HG03025 (cell line): ENCODE data around the gene SLC9A7.

Experiments used
- ATAC-seq: cut with Tn5 transposase; IDR thresholded peaks from one replicate; pipeline ENCODE4 v1.9.1; 2021; ENCODE audit warnings: mild to moderate bottlenecking, moderate library complexity; ENCODE audit not compliant: unreplicated experiment, low FRiP score

SLC9A7 gene

GRCh38 chrX:46707274-46707965, 51.5 kb downstream of the SLC9A7 start:
- ATAC-seq = no peak

GRCh38 chrX:46704767-46705386, 54.0 kb downstream of the SLC9A7 start:
- ATAC-seq = peak; percentile 96

DNA sequence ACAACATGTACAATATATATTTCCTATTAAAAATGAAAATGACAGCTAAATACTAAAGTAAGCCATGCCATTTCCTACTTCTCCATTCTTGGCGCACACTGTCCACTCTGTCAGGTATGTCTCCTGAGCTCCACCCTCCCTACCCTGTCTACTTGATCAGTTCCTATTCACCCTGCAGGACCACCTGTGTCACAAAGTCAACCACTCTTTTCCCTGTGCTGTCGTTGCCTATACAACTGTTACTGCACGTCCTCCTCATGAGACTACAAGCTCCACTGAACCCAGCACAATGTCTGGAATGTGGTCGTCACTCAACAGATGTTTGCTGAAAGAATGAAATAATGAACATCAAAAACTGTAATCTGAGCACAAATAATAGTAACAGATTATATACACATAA, 54.9 kb downstream of the SLC9A7 start:
- no peak for ATAC-seq

- ATAC-seq = no peak
Observed at GRCh38 chrX:46698691-46699090, 60.2 kb downstream of the SLC9A7 start.

DNA sequence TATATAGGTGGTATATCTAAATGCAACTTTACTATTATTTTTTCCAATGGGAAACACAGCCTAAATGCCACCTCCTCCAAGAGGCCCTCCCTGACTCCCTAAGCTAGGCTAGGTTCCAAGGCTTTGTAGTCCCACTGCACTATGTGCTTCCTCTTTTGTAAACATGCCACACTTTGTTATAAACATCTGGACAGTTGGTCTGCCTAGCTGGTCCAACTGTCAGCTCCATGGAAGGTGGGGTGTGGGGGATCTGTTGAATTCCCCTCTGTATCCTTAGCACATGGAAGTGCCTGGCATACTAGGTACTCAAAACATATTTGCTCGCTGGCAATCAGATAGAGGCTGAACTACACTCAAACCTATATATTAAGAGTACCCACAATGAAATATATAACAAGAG, 63.4 kb downstream of the SLC9A7 start:
- ATAC-seq = no peak

DNA sequence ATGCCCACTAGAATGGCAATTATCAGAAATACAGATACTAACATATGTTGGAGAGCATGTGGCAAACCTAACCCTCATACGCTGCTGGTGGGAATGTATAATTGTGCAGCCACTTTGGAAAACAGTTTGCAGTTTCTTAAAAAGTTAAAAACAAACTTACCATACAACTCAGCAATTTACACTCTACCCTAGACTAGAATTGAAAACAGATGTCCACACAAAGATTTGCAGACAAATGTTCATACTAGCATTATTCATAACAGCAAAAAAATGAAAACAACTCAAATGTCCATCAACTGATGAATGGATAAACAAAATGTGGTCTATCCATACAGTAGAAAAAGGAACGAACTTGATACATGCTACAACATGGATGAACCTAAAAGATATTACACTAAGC, 64.4 kb downstream of the SLC9A7 start:
- no peak for ATAC-seq

DNA sequence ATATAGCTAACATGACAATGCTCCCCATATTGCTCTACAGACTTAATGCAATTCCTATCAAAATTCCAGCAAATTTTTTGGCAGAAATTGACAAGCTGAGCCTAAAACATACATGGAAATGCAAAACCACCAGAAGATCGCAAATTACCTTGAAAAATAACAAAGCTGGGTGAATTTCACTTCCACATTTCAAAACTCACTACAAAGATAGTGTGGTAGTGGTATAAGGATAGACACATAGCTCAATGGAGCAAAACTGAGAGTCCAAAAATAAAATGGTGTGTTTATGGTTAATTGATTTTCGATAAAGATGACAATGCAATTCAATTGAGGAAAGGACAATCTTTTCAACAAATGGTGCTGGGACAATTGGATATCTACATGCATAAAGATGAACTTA, 65.8 kb downstream of the SLC9A7 start:
- no peak for ATAC-seq

DNA sequence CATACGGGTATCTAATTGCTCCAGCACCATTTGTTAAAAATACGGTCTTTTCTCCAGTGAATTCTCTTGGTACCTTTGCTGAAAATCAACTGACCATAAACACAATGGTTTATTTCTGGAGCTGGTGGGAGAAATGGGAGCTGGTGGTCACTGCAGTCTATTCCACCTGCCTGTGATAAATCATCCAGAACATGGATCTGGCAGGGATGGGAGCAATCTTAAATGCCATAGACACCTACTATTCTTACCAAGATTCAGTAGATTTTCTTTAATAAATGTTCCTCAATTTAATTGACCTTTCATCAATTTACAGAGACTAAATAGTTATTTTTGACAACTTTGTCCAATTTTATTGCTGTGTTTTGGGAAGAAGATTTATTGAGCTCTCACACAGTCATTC, 68.1 kb downstream of the SLC9A7 start:
- ATAC-seq = no peak

GRCh38 chrX:46687619-46688018, 71.3 kb downstream of the SLC9A7 start:
- ATAC-seq = no peak

DNA sequence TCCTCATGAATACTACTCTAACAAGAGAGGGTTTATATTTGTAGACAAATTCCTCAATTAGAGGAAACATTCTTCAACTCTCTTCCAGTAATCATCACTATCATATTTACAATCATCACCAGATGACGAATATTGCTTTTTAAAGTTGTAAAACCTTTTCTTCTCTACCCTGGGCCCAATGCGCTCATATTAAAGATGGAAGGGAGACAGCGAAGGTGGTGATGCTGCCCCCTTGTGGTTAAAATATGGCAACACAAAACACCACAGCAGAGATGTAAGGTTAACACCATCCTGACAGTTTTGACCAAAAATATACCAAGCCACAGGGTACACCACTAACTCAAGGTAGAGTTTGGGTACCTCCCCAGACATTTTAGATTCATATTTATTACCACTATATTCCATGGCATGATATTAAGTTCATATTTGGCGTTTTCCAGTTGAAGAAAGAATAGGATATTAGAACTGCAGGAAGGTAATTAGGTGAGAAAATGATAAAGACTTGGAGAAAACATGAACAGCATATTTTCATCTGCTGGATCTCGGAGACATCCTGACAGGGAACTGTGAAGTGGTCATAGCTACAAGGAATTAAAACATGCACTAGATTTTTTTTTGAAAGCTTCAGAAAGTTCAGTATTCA, 72.8 kb downstream of the SLC9A7 start:
- no peak for ATAC-seq

DNA sequence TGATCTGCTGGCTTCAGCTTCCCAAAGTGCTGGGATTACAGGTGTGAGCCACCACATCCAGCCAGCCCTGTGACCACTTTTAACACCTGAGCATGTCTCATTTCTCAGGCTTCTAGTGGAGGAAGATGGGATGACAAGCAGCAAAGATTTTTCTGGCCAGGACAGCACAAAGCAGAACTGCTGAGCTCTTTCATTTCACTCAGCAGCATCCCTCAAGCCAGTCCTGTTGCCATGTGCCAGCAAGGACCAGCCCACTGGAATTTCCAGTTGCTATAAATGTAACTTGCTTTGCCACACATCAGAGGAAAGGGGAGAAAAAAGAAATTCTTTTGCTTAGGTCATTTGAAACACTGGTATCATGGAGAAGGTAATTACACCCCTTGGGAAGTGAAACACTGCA, 75.9 kb downstream of the SLC9A7 start:
- no peak for ATAC-seq

DNA sequence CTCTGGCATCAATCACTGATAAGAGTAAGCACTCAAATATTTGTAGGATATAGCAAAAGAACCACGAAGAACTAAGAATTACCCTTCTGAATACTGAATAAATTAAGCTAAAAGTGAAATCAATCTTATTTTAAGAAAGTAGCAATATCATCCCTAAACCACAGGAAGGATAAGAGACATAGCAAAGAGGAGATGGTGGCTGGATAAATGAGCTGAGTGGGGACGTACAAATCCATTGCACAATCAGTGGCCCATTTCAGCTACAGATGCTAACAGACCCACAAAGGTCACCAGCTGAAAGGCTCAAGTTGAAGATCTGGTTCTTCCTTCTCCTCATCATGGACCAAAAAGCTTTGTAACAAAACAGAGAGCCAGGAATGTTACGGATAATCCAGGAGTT, 77.1 kb downstream of the SLC9A7 start:
- no peak for ATAC-seq

- no peak for ATAC-seq
Observed at GRCh38 chrX:46678232-46678631, 80.7 kb downstream of the SLC9A7 start.

DNA sequence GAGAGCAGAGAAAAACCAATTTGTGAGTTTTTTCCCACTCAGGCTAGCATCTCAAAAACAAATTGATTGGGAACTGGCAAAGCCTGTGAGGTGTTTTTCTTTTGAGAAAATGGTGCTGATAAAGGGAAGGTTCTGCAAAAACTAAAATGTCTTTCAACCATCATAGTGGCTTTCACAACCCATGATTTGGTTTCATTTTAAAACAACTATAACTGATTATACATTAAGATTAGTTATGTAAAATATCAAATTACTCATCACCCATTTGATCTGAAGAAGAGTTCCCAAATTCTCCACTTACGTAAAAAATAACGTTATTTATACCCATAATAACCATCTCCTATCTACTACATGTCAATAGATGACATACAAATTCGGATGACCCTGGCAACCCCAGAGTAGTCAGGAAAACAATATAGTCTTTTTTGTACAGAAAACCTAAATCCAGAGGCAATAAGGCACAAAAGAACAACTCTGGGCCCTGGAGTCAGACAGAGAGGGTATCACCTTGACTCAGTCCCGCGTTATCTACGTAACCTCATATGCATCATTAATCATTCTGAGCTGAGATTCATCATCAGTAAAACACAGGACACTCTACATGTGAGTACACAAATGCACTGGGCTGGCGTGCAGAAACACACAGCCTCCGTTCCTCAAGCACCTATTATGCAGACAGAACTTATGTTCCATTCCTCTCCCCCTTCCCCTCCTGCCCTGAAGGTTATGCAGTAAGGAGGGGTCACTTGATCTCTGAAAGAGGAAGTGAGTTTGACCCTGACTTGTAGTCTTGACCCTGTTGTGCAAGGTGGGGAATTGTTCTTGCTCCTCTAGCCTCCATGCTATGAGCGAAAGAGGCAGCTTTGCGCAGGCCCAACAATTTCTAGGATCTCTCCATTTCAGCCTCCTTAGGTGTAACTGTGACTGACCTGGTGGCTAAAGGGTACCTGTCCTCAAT, 82.2 kb downstream of the SLC9A7 start:
- ATAC-seq = no peak

- ATAC-seq = no peak
Observed at GRCh38 chrX:46673620-46674359, 85.1 kb downstream of the SLC9A7 start.

- no peak for ATAC-seq
Observed at GRCh38 chrX:46670316-46670715, 88.6 kb downstream of the SLC9A7 start.

DNA sequence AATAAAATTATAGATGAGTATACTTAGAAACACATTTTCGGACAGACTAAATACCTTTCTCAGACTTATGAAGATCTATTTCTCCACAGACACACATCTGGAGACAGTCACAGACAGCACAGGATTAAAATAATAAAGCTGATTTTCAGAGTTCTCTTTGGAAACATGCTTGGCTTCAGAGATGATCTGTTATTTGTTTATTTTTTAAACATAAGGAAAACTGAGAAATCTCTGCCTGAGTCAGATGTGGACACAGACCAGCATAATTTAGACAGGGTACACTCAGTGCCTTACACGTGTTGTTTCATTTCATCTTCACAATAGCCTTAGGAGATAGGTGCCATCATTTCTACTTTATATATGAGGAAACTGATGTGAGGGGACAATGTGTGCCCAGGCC, 92.1 kb downstream of the SLC9A7 start:
- no peak for ATAC-seq

DNA sequence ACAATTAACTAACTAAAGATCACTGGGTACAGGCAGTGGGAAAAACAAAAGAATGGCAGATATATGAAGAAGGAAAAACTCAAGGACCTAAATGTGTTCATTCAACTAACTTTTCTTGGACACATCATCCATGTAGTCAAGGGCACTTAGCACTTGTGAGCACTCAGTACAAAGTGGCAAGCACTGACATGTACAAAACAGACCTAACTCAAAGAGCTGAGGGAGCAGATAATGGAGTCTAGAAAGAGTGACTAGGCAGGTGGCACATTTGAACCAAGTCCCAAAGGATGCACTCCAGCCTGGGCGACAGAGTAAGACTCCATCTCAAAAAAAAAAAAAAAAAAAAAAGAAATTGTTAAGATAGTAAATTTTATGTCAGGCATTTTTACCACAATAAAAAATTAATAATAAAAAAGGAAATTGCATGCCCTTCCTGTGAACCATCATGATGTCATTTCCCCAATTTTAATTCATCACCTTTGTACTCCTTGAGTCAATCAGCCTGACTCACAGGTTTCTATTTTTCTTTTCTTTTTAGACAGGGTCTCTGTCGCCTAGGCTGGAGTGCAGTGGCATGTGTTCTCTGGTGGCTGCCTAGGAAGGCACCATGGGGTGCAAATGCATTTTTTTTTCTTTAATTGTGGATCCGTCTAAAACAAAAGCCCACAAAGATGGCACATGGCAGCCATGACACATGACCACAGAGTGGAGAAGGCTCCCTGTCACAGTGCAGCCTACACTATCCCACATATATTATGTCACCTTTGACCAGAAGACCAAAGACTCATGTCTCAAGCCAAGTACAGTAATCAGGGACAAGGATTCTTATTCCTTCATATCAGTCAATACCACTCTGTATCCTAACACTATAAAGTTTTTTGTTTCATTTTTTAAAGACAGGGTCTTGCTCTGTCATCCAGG, 93.4 kb downstream of the SLC9A7 start:
- ATAC-seq = no peak
